ENCODE data around the gene AGK.
"Not testable (repeated sequence)": the region's sequence is repeated elsewhere in the genome, so short reads cannot be mapped to it uniquely, and the experiment has no call there.

The AGK gene

GRCh38 chr7:141645188-141645587 lies 94.0 kb downstream of the AGK start:
- Histone ChIP-seq H3K79me2 (ENCODE audit: insufficient read depth, low read length) (no peaks in the 10 kb centered on the region), H3K9me3 (ENCODE audit: insufficient read depth, low read length) (no peaks in the 10 kb centered on the region), H4K20me1 (ENCODE audit: low read depth, low read length) (no peaks in the 10 kb centered on the region), H3K36me3 (ENCODE audit: low read length) (no peaks in the 10 kb centered on the region; the same call in 1 of the 2 replicates), H2AFZ (ENCODE audit: low read depth, low read length, severe bottlenecking) (no peak overlapping the region), H3K4me3 (ENCODE audit: insufficient read depth, low read length, poor library complexity, severe bottlenecking) (no peak overlapping the region), H3F3A (ENCODE audit: insufficient read depth) (no peaks in the 10 kb centered on the region; the same call in 1 of the 2 replicates), H3K27ac (ENCODE audit: low read depth, low read length) (no peak overlapping the region), H3K27me3 (ENCODE audit: low read length) (no peaks in the 10 kb centered on the region), H3K9me2 (replicated peaks; ENCODE audit: insufficient read depth, low read length) (no peaks in the 10 kb centered on the region), H3K9ac (ENCODE audit: low read length) (no peak overlapping the region), H3K4me2 (ENCODE audit: low read depth, low read length, poor library complexity, severe bottlenecking) (no peak overlapping the region)
- TF ChIP-seq EZH2phosphoT487 (conservative IDR thresholded peaks at IDR 0.05; ENCODE audit: low read length) (no peak), CTCF (IDR thresholded peaks at IDR 0.05; ENCODE audit: insufficient read depth, low read length, poor library complexity, severe bottlenecking) (no peak)

GRCh38 chr7:141646826-141647480 lies 95.7 kb downstream of the AGK start:
- H3K4me3 ChIP-seq (ENCODE audit: insufficient read depth, low read length, poor library complexity, severe bottlenecking), result no peak overlapping the region

GRCh38 chr7:141647701-141648100 lies 96.5 kb downstream of the AGK start:
- H3K9me3 ChIP-seq (ENCODE audit: insufficient read depth, low read length); H3K4me3 ChIP-seq (ENCODE audit: insufficient read depth, low read length, poor library complexity, severe bottlenecking); H3K27me3 ChIP-seq (ENCODE audit: low read length); H3K27ac ChIP-seq (ENCODE audit: low read depth, low read length); H3K9ac ChIP-seq (ENCODE audit: low read length); H3K36me3 ChIP-seq (ENCODE audit: low read length); H2AFZ ChIP-seq (ENCODE audit: low read depth, low read length, severe bottlenecking); H3F3A ChIP-seq (ENCODE audit: insufficient read depth); H3K79me2 ChIP-seq (ENCODE audit: insufficient read depth, low read length); H3K9me2 ChIP-seq (replicated peaks; ENCODE audit: insufficient read depth, low read length); H4K20me1 ChIP-seq (ENCODE audit: low read depth, low read length); H3K4me2 ChIP-seq (ENCODE audit: low read depth, low read length, poor library complexity, severe bottlenecking): not testable (repeated sequence)

More at GRCh38 chr7:141646826-141647480, 95.7 kb downstream of the AGK start:
- H3K9ac ChIP-seq (ENCODE audit: low read length), result no peak overlapping the region
- no peaks in the 10 kb centered on the region; the same call in 1 of the 2 replicates for H3K36me3 ChIP-seq (ENCODE audit: low read length)
- H3F3A ChIP-seq (ENCODE audit: insufficient read depth), result no peaks in the 10 kb centered on the region; the same call in 1 of the 2 replicates
- no peak overlapping the region for H3K4me2 ChIP-seq (ENCODE audit: low read depth, low read length, poor library complexity, severe bottlenecking)
- TF ChIP-seq EZH2phosphoT487 (conservative IDR thresholded peaks at IDR 0.05; ENCODE audit: low read length) (no peak), CTCF (IDR thresholded peaks at IDR 0.05; ENCODE audit: insufficient read depth, low read length, poor library complexity, severe bottlenecking) (no peak)
- H3K27me3 ChIP-seq (ENCODE audit: low read length), result no peaks in the 10 kb centered on the region
- no peaks in the 10 kb centered on the region for H3K9me2 ChIP-seq (replicated peaks; ENCODE audit: insufficient read depth, low read length)
- H3K9me3 ChIP-seq (ENCODE audit: insufficient read depth, low read length), result no peaks in the 10 kb centered on the region
- H3K79me2 ChIP-seq (ENCODE audit: insufficient read depth, low read length), result no peaks in the 10 kb centered on the region
- H3K27ac ChIP-seq (ENCODE audit: low read depth, low read length), result no peak overlapping the region
- H2AFZ ChIP-seq (ENCODE audit: low read depth, low read length, severe bottlenecking), result no peak overlapping the region
- H4K20me1 ChIP-seq (ENCODE audit: low read depth, low read length), result no peaks in the 10 kb centered on the region

- no peaks in the 10 kb centered on the region for H4K20me1 ChIP-seq (ENCODE audit: low read depth, low read length)
- no peak overlapping the region for H3K27ac ChIP-seq (ENCODE audit: low read depth, low read length)
- no peak overlapping the region for H3K4me2 ChIP-seq (ENCODE audit: low read depth, low read length, poor library complexity, severe bottlenecking)
- H3K9ac ChIP-seq (ENCODE audit: low read length), result no peak overlapping the region
- no peaks in the 10 kb centered on the region; the same call in 1 of the 2 replicates for H3K36me3 ChIP-seq (ENCODE audit: low read length)
- no peaks in the 10 kb centered on the region for H3K9me2 ChIP-seq (replicated peaks; ENCODE audit: insufficient read depth, low read length)
- H3K27me3 ChIP-seq (ENCODE audit: low read length), result no peaks in the 10 kb centered on the region
- no peak overlapping the region for H2AFZ ChIP-seq (ENCODE audit: low read depth, low read length, severe bottlenecking)
- H3F3A ChIP-seq (ENCODE audit: insufficient read depth), result no peaks in the 10 kb centered on the region; the same call in 1 of the 2 replicates
- no peak overlapping the region for H3K4me3 ChIP-seq (ENCODE audit: insufficient read depth, low read length, poor library complexity, severe bottlenecking)
- no peaks in the 10 kb centered on the region for H3K9me3 ChIP-seq (ENCODE audit: insufficient read depth, low read length)
- no peak for TF ChIP-seq CTCF (IDR thresholded peaks at IDR 0.05; ENCODE audit: insufficient read depth, low read length, poor library complexity, severe bottlenecking)
- TF ChIP-seq EZH2phosphoT487 (conservative IDR thresholded peaks at IDR 0.05; ENCODE audit: low read length), result no peak
- H3K79me2 ChIP-seq (ENCODE audit: insufficient read depth, low read length), result no peaks in the 10 kb centered on the region
These were observed 97.3 kb downstream of the AGK start for GRCh38 chr7:141648276-141649114.

Data from SU-DHL-6 (cell line).